Neuronal stem cell (in vitro differentiated cells): Measurements from ENCODE around the gene CYTH2.

ENCODE experiments used
- DNase-seq: peaks from one replicate; pipeline ENCODE4 v3.0.0-alpha.2; 2013; ENCODE audit warnings: low spot score
- H2AFZ ChIP-seq: one replicate; pipeline ENCODE4 v1.6.1; 2013; ENCODE audit warnings: mild to moderate bottlenecking, low read length, inconsistent platforms
- H2AK5ac ChIP-seq: 2 replicates; pipeline ENCODE4 v1.6.1; 2013; ENCODE audit warnings: low read depth, mild to moderate bottlenecking, inconsistent platforms, low read length, moderate library complexity, mixed read lengths
- H2BK120ac ChIP-seq: 2 replicates; pipeline ENCODE4 v1.6.1; 2013; ENCODE audit warnings: low read depth, mild to moderate bottlenecking, inconsistent platforms, low read length, moderate library complexity, mixed read lengths
- H2BK12ac ChIP-seq: one replicate; pipeline ENCODE4 v1.6.1; 2013; ENCODE audit warnings: low read length, inconsistent platforms
- H2BK15ac ChIP-seq: 2 replicates; pipeline ENCODE4 v1.6.1; 2013; ENCODE audit warnings: mild to moderate bottlenecking, low read length, inconsistent platforms, mixed read lengths
- H2BK5ac ChIP-seq: one replicate; pipeline ENCODE4 v1.6.1; 2013; ENCODE audit warnings: inconsistent platforms, mild to moderate bottlenecking, low read length, moderate library complexity
- H3K14ac ChIP-seq: one replicate; pipeline ENCODE4 v1.6.1; 2013; ENCODE audit warnings: low read length, inconsistent platforms
- H3K18ac ChIP-seq: 2 replicates; pipeline ENCODE4 v1.6.1; 2013; ENCODE audit warnings: low read length, inconsistent platforms
- H3K23ac ChIP-seq: 2 replicates; pipeline ENCODE4 v1.6.1; 2013; ENCODE audit warnings: low read depth, mild to moderate bottlenecking, mixed read lengths, low read length, inconsistent platforms; ENCODE audit not compliant: poor library complexity
- H3K27ac ChIP-seq: replicated peaks from 3 replicates; pipeline ENCODE4 v1.5.1; 2013; ENCODE audit warnings: low read length, inconsistent platforms
- H3K27me3 ChIP-seq, 3 experiments: 2 replicates each; pipeline ENCODE4 v1.6.1; 2013; ENCODE audit warnings: low read length in 3 of 3, mild to moderate bottlenecking in 2 of 3, inconsistent platforms in 1 of 3, low read depth in 1 of 3, mixed read lengths in 1 of 3, moderate library complexity in 1 of 3; ENCODE audit not compliant: control insufficient read depth in 3 of 3, insufficient read depth in 3 of 3
- H3K36me3 ChIP-seq, 2 donors: replicated peaks in 1 of 2; 2 replicates each; pipeline ENCODE4 v1.6.1; 2013; ENCODE audit warnings: low read length in 2 of 2; ENCODE audit not compliant: control insufficient read depth in 2 of 2, insufficient read depth in 2 of 2
- H3K4ac ChIP-seq: 2 replicates; pipeline ENCODE4 v1.6.1; 2013; ENCODE audit warnings: inconsistent platforms, mild to moderate bottlenecking, low read length, moderate library complexity
- H3K4me1 ChIP-seq, 2 donors: 1 replicate in 1 of 2; 2 replicates in 1 of 2; pipeline ENCODE4 v1.6.1; 2013; ENCODE audit warnings: low read length in 2 of 2, low read depth in 1 of 2; ENCODE audit not compliant: control insufficient read depth in 2 of 2, insufficient read depth in 1 of 2
- H3K4me2 ChIP-seq: one replicate; pipeline ENCODE4 v1.6.1; 2013; ENCODE audit warnings: mild to moderate bottlenecking, low read length, inconsistent platforms; ENCODE audit not compliant: insufficient read depth, poor library complexity, severe bottlenecking
- H3K4me3 ChIP-seq, 2 donors: 2 replicates each; pipeline ENCODE4 v1.5.1; 2013; ENCODE audit warnings: low read length in 2 of 2, mild to moderate bottlenecking in 2 of 2, inconsistent platforms in 1 of 2, moderate library complexity in 1 of 2
- H3K79me1 ChIP-seq: one replicate; pipeline ENCODE4 v1.6.1; 2013; ENCODE audit warnings: low read depth, mild to moderate bottlenecking, inconsistent platforms, low read length, moderate library complexity
- H3K9ac ChIP-seq: one replicate; pipeline ENCODE4 v1.6.1; 2013; ENCODE audit warnings: mild to moderate bottlenecking, low read depth, low read length, inconsistent platforms; ENCODE audit not compliant: poor library complexity
- H3K9me3 ChIP-seq, 2 donors: replicated peaks in 1 of 2; 2 replicates each; pipeline versions ENCODE3 to v1.6.1; 2013; ENCODE audit warnings: low read length in 2 of 2, mild to moderate bottlenecking in 2 of 2, inconsistent platforms in 1 of 2, low read depth in 1 of 2, mixed read lengths in 1 of 2, moderate library complexity in 1 of 2; ENCODE audit not compliant: control insufficient read depth in 2 of 2, insufficient read depth in 1 of 2
- H4K8ac ChIP-seq: one replicate; pipeline ENCODE4 v1.6.1; 2013; ENCODE audit warnings: low read depth, mild to moderate bottlenecking, inconsistent platforms, low read length, moderate library complexity
- H4K91ac ChIP-seq: one replicate; pipeline ENCODE4 v1.6.1; 2013; ENCODE audit warnings: low read length, low read depth, mild to moderate bottlenecking, inconsistent platforms; ENCODE audit not compliant: poor library complexity
- WGBS, 2 donors: extraction: QIAGEN DNeasy Blood & Tissue Kit; methylation state at CpG; one replicate each; pipeline ENCODE4 v1.1.7; 2013; ENCODE audit warnings: missing lambda C conversion rate in 2 of 2, mixed read lengths in 1 of 2; ENCODE audit not compliant: insufficient read length in 2 of 2, insufficient replicate concordance in 1 of 2; ENCODE audit errors: extremely low coverage in 2 of 2; 5-methylcytosine and 5-hydroxymethylcytosine counted together

The CYTH2 gene

GRCh38 chr19:48493718-48494401, 24.7 kb downstream of the CYTH2 start:
- H2BK5ac ChIP-seq: no peak overlapping the region
- peak overlapping the region; percentile 84 for H3K4me2 ChIP-seq
- H3K79me1 ChIP-seq: no peaks in the 10 kb centered on the region
- H4K91ac ChIP-seq: no peak overlapping the region
- peak overlapping the region; percentile 98 for H3K23ac ChIP-seq
- peak overlapping the region; percentile 86 for H3K14ac ChIP-seq
- no peak overlapping the region for H3K4ac ChIP-seq
- peak overlapping the region; percentile 16 for H2AK5ac ChIP-seq
- peak overlapping the region; percentile 55 to 93 for H3K4me3 ChIP-seq
- H3K18ac ChIP-seq: peak overlapping the region; percentile 96
- H2BK15ac ChIP-seq: no peak overlapping the region
- peak overlapping the region; percentile 94 for H3K9ac ChIP-seq
- peaks cover 0 to 56% (median 14%) of the 10 kb centered on the region in 3 experiments for H3K27me3 ChIP-seq
- no peaks in the 10 kb centered on the region for H3K9me3 ChIP-seq
- DNase-seq: no peak
- H3K4me1 ChIP-seq: peaks cover 6 to 23% of the 10 kb centered on the region in 2 donors
- H3K27ac ChIP-seq: no peak overlapping the region
- H4K8ac ChIP-seq: no peak overlapping the region
- peak overlapping the region; percentile 88 for H2AFZ ChIP-seq
- no CpG with 5 or more reads among the region's 70 CpGs for WGBS, 2 donors
- no peak overlapping the region for H2BK12ac ChIP-seq
- H3K36me3 ChIP-seq: no peaks in the 10 kb centered on the region
- H2BK120ac ChIP-seq: no peak overlapping the region

- no peak overlapping the region for H2AK5ac ChIP-seq
- no peaks in the 10 kb centered on the region for H3K79me1 ChIP-seq
- no peaks in the 10 kb centered on the region for H3K9me3 ChIP-seq
- no peak overlapping the region for H3K4me2 ChIP-seq
- peaks cover 6 to 23% of the 10 kb centered on the region in 2 donors for H3K4me1 ChIP-seq
- H2BK12ac ChIP-seq: no peak overlapping the region
- no peak for DNase-seq
- WGBS, 2 donors: no CpG with 5 or more reads among the region's 6 CpGs
- H4K91ac ChIP-seq: no peak overlapping the region
- no peak overlapping the region for H3K23ac ChIP-seq
- no peak overlapping the region for H3K9ac ChIP-seq
- peaks cover 0 to 52% (median 14%) of the 10 kb centered on the region in 3 experiments for H3K27me3 ChIP-seq
- no peak overlapping the region for H4K8ac ChIP-seq
- H3K14ac ChIP-seq: no peak overlapping the region
- H3K4me3 ChIP-seq: no peak overlapping the region
- no peak overlapping the region for H2BK120ac ChIP-seq
- H3K36me3 ChIP-seq: no peaks in the 10 kb centered on the region
- H3K18ac ChIP-seq: no peak overlapping the region
- H2BK15ac ChIP-seq: no peak overlapping the region
- no peak overlapping the region for H2AFZ ChIP-seq
- no peak overlapping the region for H3K27ac ChIP-seq
- no peak overlapping the region for H2BK5ac ChIP-seq
- H3K4ac ChIP-seq: no peak overlapping the region
Measured at GRCh38 chr19:48495396-48495795, 26.2 kb downstream of the CYTH2 start.

GRCh38 chr19:48496959-48497727, 28.0 kb downstream of the CYTH2 start:
- H2AFZ ChIP-seq: no peak overlapping the region
- no peak overlapping the region for H3K27ac ChIP-seq
- H3K27me3 ChIP-seq: peaks cover 0 to 50% (median 11%) of the 10 kb centered on the region in 3 experiments
- no peaks in the 10 kb centered on the region for H3K36me3 ChIP-seq
- peaks cover 0 to 1% of the 10 kb centered on the region in 2 donors for H3K9me3 ChIP-seq
- no peak overlapping the region for H4K8ac ChIP-seq
- no peak overlapping the region for H3K14ac ChIP-seq
- H2BK12ac ChIP-seq: no peak overlapping the region
- H3K4ac ChIP-seq: no peak overlapping the region
- no peak for DNase-seq
- H3K4me2 ChIP-seq: no peak overlapping the region
- H2AK5ac ChIP-seq: no peak overlapping the region
- no CpG with 5 or more reads among the region's 45 CpGs for WGBS, 2 donors
- H2BK120ac ChIP-seq: no peak overlapping the region
- peaks cover 2 to 19% of the 10 kb centered on the region in 2 donors for H3K4me1 ChIP-seq
- H3K4me3 ChIP-seq: no peak overlapping the region
- H2BK5ac ChIP-seq: no peak overlapping the region
- no peaks in the 10 kb centered on the region for H3K79me1 ChIP-seq
- H3K23ac ChIP-seq: peak overlapping the region; percentile 11
- H4K91ac ChIP-seq: no peak overlapping the region
- H2BK15ac ChIP-seq: no peak overlapping the region
- H3K18ac ChIP-seq: no peak overlapping the region
- no peak overlapping the region for H3K9ac ChIP-seq
